SU-DHL-6 (cell line): ENCODE results near the gene RIOX2.

Experiments
- CTCF ChIP-seq: fragments of 200-600 bp; sonication (generic); IDR thresholded peaks from one replicate; pipeline ENCODE4 v1.5.1; 2017; ENCODE audit warnings: antibody characterized with exemption, mild to moderate bottlenecking, low read length, moderate library complexity; ENCODE audit not compliant: insufficient read depth, poor library complexity, severe bottlenecking
- EZH2phosphoT487 ChIP-seq: fragments of 200-600 bp; sonication (generic), shearing (Covaris generic); conservative IDR thresholded peaks from 2 replicates; pipeline ENCODE4 v1.6.1; 2018; ENCODE audit warnings: mild to moderate bottlenecking, antibody characterized with exemption, low read length, moderate library complexity, mixed read lengths

GRCh38 chr3:97990624-97991292 lies 18.5 kb upstream of the RIOX2 start:
- no peak for TF ChIP-seq CTCF
- TF ChIP-seq EZH2phosphoT487 = no peak
